Neuronal stem cell (in vitro differentiated cells): Measurements from ENCODE around the gene PHF24.

Experiments used
- DNase-seq: peaks from one replicate; pipeline ENCODE4 v3.0.0-alpha.2; 2013; ENCODE audit warnings: low spot score
- H2AFZ ChIP-seq: one replicate; pipeline ENCODE4 v1.6.1; 2013; ENCODE audit warnings: mild to moderate bottlenecking, low read length, inconsistent platforms
- H2AK5ac ChIP-seq: 2 replicates; pipeline ENCODE4 v1.6.1; 2013; ENCODE audit warnings: low read depth, mild to moderate bottlenecking, inconsistent platforms, low read length, moderate library complexity, mixed read lengths
- H2BK120ac ChIP-seq: 2 replicates; pipeline ENCODE4 v1.6.1; 2013; ENCODE audit warnings: low read depth, mild to moderate bottlenecking, inconsistent platforms, low read length, moderate library complexity, mixed read lengths
- H2BK12ac ChIP-seq: one replicate; pipeline ENCODE4 v1.6.1; 2013; ENCODE audit warnings: low read length, inconsistent platforms
- H2BK15ac ChIP-seq: 2 replicates; pipeline ENCODE4 v1.6.1; 2013; ENCODE audit warnings: mild to moderate bottlenecking, low read length, inconsistent platforms, mixed read lengths
- H2BK5ac ChIP-seq: one replicate; pipeline ENCODE4 v1.6.1; 2013; ENCODE audit warnings: inconsistent platforms, mild to moderate bottlenecking, low read length, moderate library complexity
- H3K14ac ChIP-seq: one replicate; pipeline ENCODE4 v1.6.1; 2013; ENCODE audit warnings: low read length, inconsistent platforms
- H3K18ac ChIP-seq: 2 replicates; pipeline ENCODE4 v1.6.1; 2013; ENCODE audit warnings: low read length, inconsistent platforms
- H3K23ac ChIP-seq: 2 replicates; pipeline ENCODE4 v1.6.1; 2013; ENCODE audit warnings: low read depth, mild to moderate bottlenecking, mixed read lengths, low read length, inconsistent platforms; ENCODE audit not compliant: poor library complexity
- H3K27ac ChIP-seq: replicated peaks from 3 replicates; pipeline ENCODE4 v1.5.1; 2013; ENCODE audit warnings: low read length, inconsistent platforms
- H3K27me3 ChIP-seq, 3 experiments: 2 replicates each; pipeline ENCODE4 v1.6.1; 2013; ENCODE audit warnings: low read length in 3 of 3, mild to moderate bottlenecking in 2 of 3, inconsistent platforms in 1 of 3, low read depth in 1 of 3, mixed read lengths in 1 of 3, moderate library complexity in 1 of 3; ENCODE audit not compliant: control insufficient read depth in 3 of 3, insufficient read depth in 3 of 3
- H3K36me3 ChIP-seq, 2 donors: replicated peaks in 1 of 2; 2 replicates each; pipeline ENCODE4 v1.6.1; 2013; ENCODE audit warnings: low read length in 2 of 2; ENCODE audit not compliant: control insufficient read depth in 2 of 2, insufficient read depth in 2 of 2
- H3K4ac ChIP-seq: 2 replicates; pipeline ENCODE4 v1.6.1; 2013; ENCODE audit warnings: inconsistent platforms, mild to moderate bottlenecking, low read length, moderate library complexity
- H3K4me1 ChIP-seq, 2 donors: 1 replicate in 1 of 2; 2 replicates in 1 of 2; pipeline ENCODE4 v1.6.1; 2013; ENCODE audit warnings: low read length in 2 of 2, low read depth in 1 of 2; ENCODE audit not compliant: control insufficient read depth in 2 of 2, insufficient read depth in 1 of 2
- H3K4me2 ChIP-seq: one replicate; pipeline ENCODE4 v1.6.1; 2013; ENCODE audit warnings: mild to moderate bottlenecking, low read length, inconsistent platforms; ENCODE audit not compliant: insufficient read depth, poor library complexity, severe bottlenecking
- H3K4me3 ChIP-seq, 2 donors: 2 replicates each; pipeline ENCODE4 v1.5.1; 2013; ENCODE audit warnings: low read length in 2 of 2, mild to moderate bottlenecking in 2 of 2, inconsistent platforms in 1 of 2, moderate library complexity in 1 of 2
- H3K79me1 ChIP-seq: one replicate; pipeline ENCODE4 v1.6.1; 2013; ENCODE audit warnings: low read depth, mild to moderate bottlenecking, inconsistent platforms, low read length, moderate library complexity
- H3K9ac ChIP-seq: one replicate; pipeline ENCODE4 v1.6.1; 2013; ENCODE audit warnings: mild to moderate bottlenecking, low read depth, low read length, inconsistent platforms; ENCODE audit not compliant: poor library complexity
- H3K9me3 ChIP-seq, 2 donors: replicated peaks in 1 of 2; 2 replicates each; pipeline versions ENCODE3 to v1.6.1; 2013; ENCODE audit warnings: low read length in 2 of 2, mild to moderate bottlenecking in 2 of 2, inconsistent platforms in 1 of 2, low read depth in 1 of 2, mixed read lengths in 1 of 2, moderate library complexity in 1 of 2; ENCODE audit not compliant: control insufficient read depth in 2 of 2, insufficient read depth in 1 of 2
- H4K8ac ChIP-seq: one replicate; pipeline ENCODE4 v1.6.1; 2013; ENCODE audit warnings: low read depth, mild to moderate bottlenecking, inconsistent platforms, low read length, moderate library complexity
- H4K91ac ChIP-seq: one replicate; pipeline ENCODE4 v1.6.1; 2013; ENCODE audit warnings: low read length, low read depth, mild to moderate bottlenecking, inconsistent platforms; ENCODE audit not compliant: poor library complexity
- WGBS, 2 donors: extraction: QIAGEN DNeasy Blood & Tissue Kit; methylation state at CpG; one replicate each; pipeline ENCODE4 v1.1.7; 2013; ENCODE audit warnings: missing lambda C conversion rate in 2 of 2, mixed read lengths in 1 of 2; ENCODE audit not compliant: insufficient read length in 2 of 2, insufficient replicate concordance in 1 of 2; ENCODE audit errors: extremely low coverage in 2 of 2; 5-methylcytosine and 5-hydroxymethylcytosine counted together

Gene PHF24

GRCh38 chr9:34974664-34975063, 16.6 kb downstream of the PHF24 start:
- no CpG with 5 or more reads among the region's 2 CpGs for WGBS, 2 donors
- Histone ChIP-seq H3K9me3 (no peaks in the 10 kb centered on the region), H2BK5ac (no peak overlapping the region)

GRCh38 chr9:34976441-34976840, 18.4 kb downstream of the PHF24 start:
- no peak overlapping the region for H2BK120ac ChIP-seq
- H3K36me3 ChIP-seq, result no peaks in the 10 kb centered on the region
- no peaks in the 10 kb centered on the region for H3K9me3 ChIP-seq
- H3K4me2 ChIP-seq, result no peak overlapping the region
- no peak for DNase-seq
- H3K4me1 ChIP-seq, result peaks cover 0 to 4% of the 10 kb centered on the region in 2 donors
- no peak overlapping the region for H3K9ac ChIP-seq
- no peak overlapping the region for H3K4me3 ChIP-seq
- peak overlapping the region; percentile 52 for H3K23ac ChIP-seq
- H2BK12ac ChIP-seq, result no peak overlapping the region
- no peak overlapping the region for H4K8ac ChIP-seq
- no peak overlapping the region for H2BK15ac ChIP-seq
- H2AK5ac ChIP-seq, result no peak overlapping the region
- H3K27ac ChIP-seq, result no peak overlapping the region
- no peak overlapping the region for H3K4ac ChIP-seq
- H2AFZ ChIP-seq, result no peak overlapping the region
- no peak overlapping the region for H4K91ac ChIP-seq
- no CpG with 5 or more reads among the region's 11 CpGs for WGBS, 2 donors
- H3K27me3 ChIP-seq, result peaks cover 0 to 58% (median 0%) of the 10 kb centered on the region in 3 experiments
- no peak overlapping the region for H3K14ac ChIP-seq
- no peak overlapping the region for H2BK5ac ChIP-seq
- H3K79me1 ChIP-seq, result no peaks in the 10 kb centered on the region
- H3K18ac ChIP-seq, result peak overlapping the region; percentile 41

More at GRCh38 chr9:34974664-34975063, 16.6 kb downstream of the PHF24 start:
- H3K36me3 ChIP-seq, result no peaks in the 10 kb centered on the region
- H4K91ac ChIP-seq, result no peak overlapping the region
- DNase-seq, result no peak
- H3K18ac ChIP-seq, result no peak overlapping the region
- H3K14ac ChIP-seq, result no peak overlapping the region
- H2AK5ac ChIP-seq, result no peak overlapping the region
- no peak overlapping the region for H2AFZ ChIP-seq
- no peak overlapping the region for H3K9ac ChIP-seq
- H3K27me3 ChIP-seq, result peaks cover 0 to 65% (median 0%) of the 10 kb centered on the region in 3 experiments
- H2BK15ac ChIP-seq, result no peak overlapping the region
- peaks cover 2% of the 10 kb centered on the region for H3K79me1 ChIP-seq
- H3K4me1 ChIP-seq, result peaks cover 0 to 4% of the 10 kb centered on the region in 2 donors
- H3K4me2 ChIP-seq, result no peak overlapping the region
- no peak overlapping the region for H3K23ac ChIP-seq
- no peak overlapping the region for H3K4ac ChIP-seq
- H3K27ac ChIP-seq, result no peak overlapping the region
- no peak overlapping the region for H4K8ac ChIP-seq
- H3K4me3 ChIP-seq, result no peak overlapping the region
- no peak overlapping the region for H2BK120ac ChIP-seq
- no peak overlapping the region for H2BK12ac ChIP-seq

GRCh38 chr9:34976992-34977391, 18.9 kb downstream of the PHF24 start:
- Histone ChIP-seq H2AFZ (no peak overlapping the region), H3K27me3 (peaks cover 0 to 57% (median 0%) of the 10 kb centered on the region in 3 experiments), H4K8ac (no peak overlapping the region), H3K23ac (peak overlapping the region; percentile 73), H2BK15ac (no peak overlapping the region), H3K18ac (peak overlapping the region; percentile 29), H2BK120ac (no peak overlapping the region), H3K9ac (no peak overlapping the region), H3K4ac (no peak overlapping the region), H3K9me3 (no peaks in the 10 kb centered on the region), H3K36me3 (no peaks in the 10 kb centered on the region), H3K79me1 (no peaks in the 10 kb centered on the region), H3K27ac (no peak overlapping the region), H4K91ac (no peak overlapping the region), H2BK5ac (no peak overlapping the region), H3K14ac (no peak overlapping the region), H3K4me2 (no peak overlapping the region), H2AK5ac (no peak overlapping the region), H2BK12ac (no peak overlapping the region), H3K4me3 (no peak overlapping the region), H3K4me1 (peaks cover 0 to 4% of the 10 kb centered on the region in 2 donors)
- WGBS, 2 donors, result no CpG with 5 or more reads among the region's 11 CpGs
- no peak for DNase-seq

GRCh38 chr9:34980181-34980761, 22.2 kb downstream of the PHF24 start:
- no peak overlapping the region for H3K18ac ChIP-seq
- H3K27me3 ChIP-seq, result peaks cover 0 to 40% (median 0%) of the 10 kb centered on the region in 3 experiments
- no peak overlapping the region for H3K4me3 ChIP-seq
- WGBS, 2 donors, result no CpG with 5 or more reads among the region's 11 CpGs
- no peak overlapping the region for H2AK5ac ChIP-seq
- no peak for DNase-seq
- no peak overlapping the region for H2BK12ac ChIP-seq
- H4K8ac ChIP-seq, result no peak overlapping the region
- H2BK5ac ChIP-seq, result no peak overlapping the region
- no peaks in the 10 kb centered on the region for H3K36me3 ChIP-seq
- no peak overlapping the region for H4K91ac ChIP-seq
- no peak overlapping the region for H3K4ac ChIP-seq
- no peak overlapping the region for H2BK15ac ChIP-seq
- no peak overlapping the region for H3K14ac ChIP-seq
- H3K23ac ChIP-seq, result no peak overlapping the region
- H3K9ac ChIP-seq, result no peak overlapping the region
- H3K4me2 ChIP-seq, result no peak overlapping the region
- H3K9me3 ChIP-seq, result no peaks in the 10 kb centered on the region
- no peak overlapping the region for H2AFZ ChIP-seq
- no peak overlapping the region for H2BK120ac ChIP-seq
- H3K27ac ChIP-seq, result no peak overlapping the region
- peaks cover 0 to 2% of the 10 kb centered on the region in 2 donors for H3K4me1 ChIP-seq
- no peaks in the 10 kb centered on the region for H3K79me1 ChIP-seq
